HuH-7.5 (cell line): ENCODE data around the gene OR2S2.
"Not testable (repeated sequence)": the region's sequence is repeated elsewhere in the genome, so short reads cannot be mapped to it uniquely, and the experiment has no call there.

Experiments
- DNase-seq: peaks from one replicate; pipeline ENCODE4 v3.0.0; 2011; ENCODE audit warnings: low spot score

Gene OR2S2

GRCh38 chr9:35958104-35958837 lies at the start of gene OR2S2:
Gene OR2S2, minus strand, starts transcription at chr9:35958154. Its CDS starts 56 bp downstream, at chr9:35958098.
- no peak for DNase-seq

- no peak for DNase-seq
Observed at GRCh38 chr9:36007316-36007708, 49.4 kb upstream of the OR2S2 start.

- DNase-seq, result no peak
Observed at GRCh38 chr9:36006549-36007315, 48.8 kb upstream of the OR2S2 start.

GRCh38 chr9:36005891-36006290 lies 47.9 kb upstream of the OR2S2 start:
- DNase-seq, result no peak

GRCh38 chr9:35998333-35998732 lies 40.4 kb upstream of the OR2S2 start:
- no peak for DNase-seq

GRCh38 chr9:35997016-35997415 lies 39.1 kb upstream of the OR2S2 start:
- not testable (repeated sequence) for DNase-seq

GRCh38 chr9:35996358-35996970 lies 38.5 kb upstream of the OR2S2 start:
- DNase-seq, result no peak

GRCh38 chr9:35994959-35995358 lies 37.0 kb upstream of the OR2S2 start:
- DNase-seq, result no peak

GRCh38 chr9:35993976-35994720 lies 36.2 kb upstream of the OR2S2 start:
- no peak for DNase-seq

GRCh38 chr9:35993136-35993535 lies 35.2 kb upstream of the OR2S2 start:
- not testable (repeated sequence) for DNase-seq

- DNase-seq, result no peak
Observed at GRCh38 chr9:35990155-35990554, 32.2 kb upstream of the OR2S2 start.

GRCh38 chr9:35984021-35984420 lies 26.1 kb upstream of the OR2S2 start:
- DNase-seq, result no peak

- no peak for DNase-seq
Observed at GRCh38 chr9:35981699-35982098, 23.7 kb upstream of the OR2S2 start.

- DNase-seq, result no peak
Observed at GRCh38 chr9:35980289-35981011, 22.5 kb upstream of the OR2S2 start.

GRCh38 chr9:35978792-35979191 lies 20.8 kb upstream of the OR2S2 start:
- no peak for DNase-seq

- DNase-seq, result no peak
Observed at GRCh38 chr9:35976726-35977125, 18.8 kb upstream of the OR2S2 start.

- no peak for DNase-seq
Observed at GRCh38 chr9:35974800-35975199, 16.8 kb upstream of the OR2S2 start.

- no peak for DNase-seq
Observed at GRCh38 chr9:35972093-35972492, 14.1 kb upstream of the OR2S2 start.

GRCh38 chr9:35967042-35967441 lies 9.1 kb upstream of the OR2S2 start:
- no peak for DNase-seq

- DNase-seq, result no peak
Observed at GRCh38 chr9:35966433-35966832, 8.5 kb upstream of the OR2S2 start.

- DNase-seq, result no peak
Observed at GRCh38 chr9:35965011-35965410, 7.1 kb upstream of the OR2S2 start.
